Measurements from ENCODE around the gene TTLL11. TPM values are rescaled to one million over a fixed set of nuclear protein-coding genes. Genes with fewer than 3 reads are reported as not detected.

The TTLL11 gene
- total and polyA plus RNA-seq, 4 donors, result 1.4 to 4.5 (median 3.6) TPM

- Histone ChIP-seq H3K4me1 (ENCODE audit: control insufficient read depth in 4 of 4, insufficient read depth in 4 of 4, low read length in 3 of 4) (peaks cover 0 to 15% (median 3%) of the 10 kb centered on the region in 4 donors), H3K36me3 (ENCODE audit: control insufficient read depth in 4 of 4, insufficient read depth in 3 of 4, low read depth in 1 of 4, low read length in 3 of 4) (no peaks in the 10 kb centered on the region), H3K27ac (ENCODE audit: low read depth in 1 of 2, low read length in 2 of 2) (no peak overlapping the region), H3K9me3 (ENCODE audit: control insufficient read depth in 4 of 4, low read length in 3 of 4) (no peaks in the 10 kb centered on the region), H3K4me3 (ENCODE audit: low read depth in 1 of 3, low read length in 3 of 3) (no peak overlapping the region), H3K9ac (ENCODE audit: low read depth in 1 of 2, low read length in 2 of 2) (no peak overlapping the region), H3K27me3 (ENCODE audit: control insufficient read depth in 4 of 4, insufficient read depth in 4 of 4, low read length in 3 of 4) (peaks cover 0 to 6% (median 3%) of the 10 kb centered on the region in 4 donors)
- TF ChIP-seq RAD21 (IDR thresholded peaks at IDR 0.05) (no peak), GABPA (IDR thresholded peaks at IDR 0.05 in 1 of 2, conservative IDR thresholded peaks at IDR 0.05 in 1 of 2) (no peak), SP1 (IDR thresholded peaks at IDR 0.05) (no peak), ATF3 (IDR thresholded peaks at IDR 0.05) (no peak)
- no peak for DNase-seq (ENCODE audit: low spot score)
- WGBS, result 75% methylated on average over 1 of the region's 1 CpG
Measured at GRCh38 chr9:122124048-122124447, 30.9 kb upstream of the TTLL11 start.

GRCh38 chr9:122122903-122123632 lies 30.0 kb upstream of the TTLL11 start:
- H3K27me3 ChIP-seq (ENCODE audit: control insufficient read depth in 4 of 4, insufficient read depth in 4 of 4, low read length in 3 of 4), result peaks cover 0 to 6% (median 3%) of the 10 kb centered on the region in 4 donors
- no peak overlapping the region for H3K4me3 ChIP-seq (ENCODE audit: low read depth in 1 of 3, low read length in 3 of 3)
- no peak overlapping the region for H3K9ac ChIP-seq (ENCODE audit: low read depth in 1 of 2, low read length in 2 of 2)
- DNase-seq (ENCODE audit: low spot score), result peak; percentile 86
- 27% methylated on average over 13 of the region's 13 CpGs for WGBS
- no peaks in the 10 kb centered on the region for H3K36me3 ChIP-seq (ENCODE audit: control insufficient read depth in 4 of 4, insufficient read depth in 3 of 4, low read depth in 1 of 4, low read length in 3 of 4)
- no peaks in the 10 kb centered on the region for H3K9me3 ChIP-seq (ENCODE audit: control insufficient read depth in 4 of 4, low read length in 3 of 4)
- no peak overlapping the region for H3K27ac ChIP-seq (ENCODE audit: low read depth in 1 of 2, low read length in 2 of 2)
- peaks cover 0 to 12% (median 3%) of the 10 kb centered on the region in 4 donors for H3K4me1 ChIP-seq (ENCODE audit: control insufficient read depth in 4 of 4, insufficient read depth in 4 of 4, low read length in 3 of 4)
- TF ChIP-seq, protein P1, sequence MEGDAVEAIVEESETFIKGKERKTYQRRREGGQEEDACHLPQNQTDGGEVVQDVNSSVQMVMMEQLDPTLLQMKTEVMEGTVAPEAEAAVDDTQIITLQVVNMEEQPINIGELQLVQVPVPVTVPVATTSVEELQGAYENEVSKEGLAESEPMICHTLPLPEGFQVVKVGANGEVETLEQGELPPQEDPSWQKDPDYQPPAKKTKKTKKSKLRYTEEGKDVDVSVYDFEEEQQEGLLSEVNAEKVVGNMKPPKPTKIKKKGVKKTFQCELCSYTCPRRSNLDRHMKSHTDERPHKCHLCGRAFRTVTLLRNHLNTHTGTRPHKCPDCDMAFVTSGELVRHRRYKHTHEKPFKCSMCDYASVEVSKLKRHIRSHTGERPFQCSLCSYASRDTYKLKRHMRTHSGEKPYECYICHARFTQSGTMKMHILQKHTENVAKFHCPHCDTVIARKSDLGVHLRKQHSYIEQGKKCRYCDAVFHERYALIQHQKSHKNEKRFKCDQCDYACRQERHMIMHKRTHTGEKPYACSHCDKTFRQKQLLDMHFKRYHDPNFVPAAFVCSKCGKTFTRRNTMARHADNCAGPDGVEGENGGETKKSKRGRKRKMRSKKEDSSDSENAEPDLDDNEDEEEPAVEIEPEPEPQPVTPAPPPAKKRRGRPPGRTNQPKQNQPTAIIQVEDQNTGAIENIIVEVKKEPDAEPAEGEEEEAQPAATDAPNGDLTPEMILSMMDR (IDR thresholded peaks at IDR 0.05; ENCODE audit: low read depth, low read length, missing input control), result peak; percentile 97
- TF ChIP-seq SP1 (IDR thresholded peaks at IDR 0.05), result no peak
- TF ChIP-seq RAD21 (IDR thresholded peaks at IDR 0.05), result peak; percentile 81 to 88

GRCh38 chr9:122122468-122122867 lies 29.4 kb upstream of the TTLL11 start:
- no peaks in the 10 kb centered on the region for H3K36me3 ChIP-seq (ENCODE audit: control insufficient read depth in 4 of 4, insufficient read depth in 3 of 4, low read depth in 1 of 4, low read length in 3 of 4)
- H3K4me3 ChIP-seq (ENCODE audit: low read depth in 1 of 3, low read length in 3 of 3), result no peak overlapping the region
- no peaks in the 10 kb centered on the region for H3K9me3 ChIP-seq (ENCODE audit: control insufficient read depth in 4 of 4, low read length in 3 of 4)
- no peak overlapping the region for H3K9ac ChIP-seq (ENCODE audit: low read depth in 1 of 2, low read length in 2 of 2)
- 57% methylated on average over 6 of the region's 6 CpGs for WGBS
- no peak overlapping the region for H3K27ac ChIP-seq (ENCODE audit: low read depth in 1 of 2, low read length in 2 of 2)
- no peak for DNase-seq (ENCODE audit: low spot score)
- peaks cover 0 to 12% (median 3%) of the 10 kb centered on the region in 4 donors for H3K4me1 ChIP-seq (ENCODE audit: control insufficient read depth in 4 of 4, insufficient read depth in 4 of 4, low read length in 3 of 4)
- H3K27me3 ChIP-seq (ENCODE audit: control insufficient read depth in 4 of 4, insufficient read depth in 4 of 4, low read length in 3 of 4), result peaks cover 0 to 6% (median 2%) of the 10 kb centered on the region in 4 donors
- no peak for TF ChIP-seq HNF4A (conservative IDR thresholded peaks at IDR 0.05)
- no peak for TF ChIP-seq ZBTB33 (IDR thresholded peaks at IDR 0.05)
- no peak for TF ChIP-seq NR2F2 (IDR thresholded peaks at IDR 0.05)
- no peak for TF ChIP-seq RAD21 (IDR thresholded peaks at IDR 0.05)
- TF ChIP-seq, protein P1 (IDR thresholded peaks at IDR 0.05; ENCODE audit: low read depth, low read length, missing input control), result no peak
- TF ChIP-seq HNF4G (IDR thresholded peaks at IDR 0.05), result no peak
- no peak for TF ChIP-seq FOXA2 (IDR thresholded peaks at IDR 0.05)
- TF ChIP-seq YY1 (IDR thresholded peaks at IDR 0.05), result no peak
- no peak for TF ChIP-seq FOXA1 (IDR thresholded peaks at IDR 0.05)
- no peak for TF ChIP-seq RXRA (IDR thresholded peaks at IDR 0.05)
- TF ChIP-seq EGR1 (IDR thresholded peaks at IDR 0.05; ENCODE audit: low read depth in 2 of 2), result no peak
- TF ChIP-seq SP1 (IDR thresholded peaks at IDR 0.05), result no peak
- no peak for TF ChIP-seq JUND (IDR thresholded peaks at IDR 0.05)
- TF ChIP-seq REST (IDR thresholded peaks at IDR 0.05), result no peak
- no peak for TF ChIP-seq ATF3 (IDR thresholded peaks at IDR 0.05)
- no peak for TF ChIP-seq GABPA (IDR thresholded peaks at IDR 0.05 in 1 of 2, conservative IDR thresholded peaks at IDR 0.05 in 1 of 2)
